MCF 10A (cell line): ENCODE measurements around the gene PPP2R5C. TPM values are rescaled to one million over a fixed set of nuclear protein-coding genes. Genes with fewer than 3 reads are reported as not detected.

Source experiments
- BruUV-seq: library from RNA; stranded (reverse); fragments of 400-500 nt; replicated peaks from 2 replicates; lab custom pipeline; 2021; lab: Mats Ljungman, UMichigan
- CTCF ChIA-PET: fragments of 300-600 bp; sonication (Branson Sonifier 250); formaldehyde crosslinking; extraction: SDS; loops from one replicate; lab custom pipeline; 2021; ENCODE audit warnings: antibody characterized with exemption, inconsistent platforms; lab: Yijun Ruan, JAX
- POLR2A ChIA-PET: fragments of 300-600, 350-650 bp; sonication (Branson Sonifier 250); formaldehyde crosslinking; extraction: SDS; loops from one replicate; lab custom pipeline; 2020; ENCODE audit warnings: antibody characterized with exemption, inconsistent platforms; lab: Yijun Ruan, JAX
- DNase-seq: peaks from one replicate; pipeline ENCODE4 v3.0.0-alpha.2; 2018; ENCODE audit not compliant: unreplicated experiment
- H3K27ac Mint-ChIP-seq: one replicate; pipeline ENCODE4 v1.8.0; 2022; ENCODE audit warnings: mild to moderate bottlenecking, low read depth, mixed read lengths; ENCODE audit not compliant: unreplicated experiment
- H3K27me3 Mint-ChIP-seq: one replicate; pipeline ENCODE4 v1.8.0; 2022; ENCODE audit warnings: mixed read lengths; ENCODE audit not compliant: insufficient read depth, unreplicated experiment
- H3K36me3 Mint-ChIP-seq: one replicate; pipeline ENCODE4 v1.8.0; 2022; ENCODE audit warnings: mild to moderate bottlenecking, moderate library complexity, mixed read lengths; ENCODE audit not compliant: insufficient read depth, unreplicated experiment
- H3K4me1 Mint-ChIP-seq: one replicate; pipeline ENCODE4 v1.8.0; 2022; ENCODE audit warnings: mixed read lengths; ENCODE audit not compliant: insufficient read depth, unreplicated experiment
- H3K4me3 Mint-ChIP-seq: one replicate; pipeline ENCODE4 v1.8.0; 2022; ENCODE audit warnings: mild to moderate bottlenecking, moderate library complexity, mixed read lengths; ENCODE audit not compliant: unreplicated experiment
- H3K9me3 Mint-ChIP-seq: one replicate; pipeline ENCODE4 v1.8.0; 2022; ENCODE audit warnings: mixed read lengths; ENCODE audit not compliant: unreplicated experiment
- CTCF ChIP-seq: fragments of 200-600 bp; IDR thresholded peaks from one replicate; pipeline ENCODE4 v1.8.0; 2022; ENCODE audit warnings: antibody characterized with exemption, mild to moderate bottlenecking; ENCODE audit not compliant: unreplicated experiment
- intact Hi-C: fragments of 100-400 bp; cut with micrococcal nuclease; formaldehyde crosslinking; loops from 2 replicates; pipeline ENCODE4 v1.14.1; 2022
- total RNA-seq: library from RNA; stranded (reverse); gene quantifications from 2 replicates; pipeline ENCODE4 v1.2.3, GENCODE V29; 2022

The PPP2R5C gene
- total RNA-seq, 1 experiment from 2014 or later: 118 TPM

- no TSS peak for BruUV-seq
- no peak for TF ChIP-seq CTCF
- POLR2A ChIA-PET: interaction anchor here (0.7 to 1.9 kb wide), 3 partner anchors 9 to 1040 kb away, joined by 3 to 6 read pairs (median 3); no protein-coding TSS in a partner anchor
- H3K4me1 Mint-ChIP-seq: peaks cover 19% of the 10 kb centered on the region
- H3K9me3 Mint-ChIP-seq: no peaks in the 10 kb centered on the region
- H3K36me3 Mint-ChIP-seq: peaks cover 21% of the 10 kb centered on the region
- CTCF ChIA-PET: interaction anchor here (1.0 to 2.3 kb wide), 3 partner anchors 9 to 84 kb away, joined by 3 to 10 read pairs (median 4); no protein-coding TSS in a partner anchor
- DNase-seq: no peak
- intact Hi-C loops: no loop called here
- H3K4me3 Mint-ChIP-seq: no peak overlapping the region
- peak overlapping the region; percentile 66 for H3K27ac Mint-ChIP-seq
- no peaks in the 10 kb centered on the region for H3K27me3 Mint-ChIP-seq
Measured at GRCh38 chr14:101814934-101815333, 53.4 kb downstream of the PPP2R5C start.

GRCh38 chr14:101815994-101816393, 54.5 kb downstream of the PPP2R5C start:
- intact Hi-C loops: no loop called here
- ChIA-PET POLR2A (interaction anchor here (0.6 to 1.9 kb wide), 3 partner anchors 8 to 1987 kb away, joined by 3 to 6 read pairs (median 3); no protein-coding TSS in a partner anchor), CTCF (interaction anchor here (1.0 kb wide), 1 partner anchor 8 kb away, joined by 3 read pairs; no protein-coding TSS in a partner anchor)
- Mint-ChIP-seq H3K9me3 (no peaks in the 10 kb centered on the region), H3K4me1 (peaks cover 17% of the 10 kb centered on the region), H3K4me3 (no peak overlapping the region), H3K27me3 (no peaks in the 10 kb centered on the region), H3K36me3 (peaks cover 19% of the 10 kb centered on the region), H3K27ac (no peak overlapping the region)
- DNase-seq: no peak
- no TSS peak for BruUV-seq
- no peak for TF ChIP-seq CTCF

DNA sequence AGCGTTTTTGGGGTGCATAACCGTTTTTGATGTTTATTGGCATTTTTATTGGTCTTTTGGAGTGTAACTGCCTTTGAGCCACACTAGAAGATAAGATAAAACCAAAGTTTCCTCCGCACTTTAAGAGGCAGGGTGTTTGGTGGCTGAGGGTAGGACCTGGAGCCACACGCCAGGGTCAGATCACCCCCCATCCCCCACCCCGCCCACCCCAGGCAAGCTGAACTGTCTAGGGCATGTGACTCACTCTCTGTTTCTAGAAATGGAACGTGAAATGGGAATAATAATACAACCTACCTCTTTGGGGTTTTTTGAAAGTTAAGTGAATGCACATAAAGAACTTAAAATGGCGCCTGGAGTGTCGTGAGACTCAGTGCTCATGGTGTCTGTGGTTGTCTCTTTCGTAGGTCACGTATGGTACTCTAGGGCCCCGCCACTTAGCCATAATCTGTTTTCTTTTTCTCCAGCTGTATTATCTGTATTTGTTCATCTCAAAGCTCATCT, 56.0 kb downstream of the PPP2R5C start:
- BruUV-seq: no TSS peak
- Mint-ChIP-seq H3K4me1 (peaks cover 6% of the 10 kb centered on the region), H3K4me3 (no peak overlapping the region), H3K9me3 (no peaks in the 10 kb centered on the region), H3K27ac (no peak overlapping the region), H3K27me3 (no peaks in the 10 kb centered on the region), H3K36me3 (peaks cover 28% of the 10 kb centered on the region)
- intact Hi-C loops: no loop called here
- DNase-seq: no peak
- ChIA-PET POLR2A (interaction anchor here (0.6 kb wide), 1 partner anchor 88 kb away, joined by 7 read pairs; no protein-coding TSS in a partner anchor), CTCF (interaction anchor here (1.1 kb wide), 1 partner anchor 46 kb away, joined by 3 read pairs; no protein-coding TSS in a partner anchor)
- no peak for TF ChIP-seq CTCF

DNA sequence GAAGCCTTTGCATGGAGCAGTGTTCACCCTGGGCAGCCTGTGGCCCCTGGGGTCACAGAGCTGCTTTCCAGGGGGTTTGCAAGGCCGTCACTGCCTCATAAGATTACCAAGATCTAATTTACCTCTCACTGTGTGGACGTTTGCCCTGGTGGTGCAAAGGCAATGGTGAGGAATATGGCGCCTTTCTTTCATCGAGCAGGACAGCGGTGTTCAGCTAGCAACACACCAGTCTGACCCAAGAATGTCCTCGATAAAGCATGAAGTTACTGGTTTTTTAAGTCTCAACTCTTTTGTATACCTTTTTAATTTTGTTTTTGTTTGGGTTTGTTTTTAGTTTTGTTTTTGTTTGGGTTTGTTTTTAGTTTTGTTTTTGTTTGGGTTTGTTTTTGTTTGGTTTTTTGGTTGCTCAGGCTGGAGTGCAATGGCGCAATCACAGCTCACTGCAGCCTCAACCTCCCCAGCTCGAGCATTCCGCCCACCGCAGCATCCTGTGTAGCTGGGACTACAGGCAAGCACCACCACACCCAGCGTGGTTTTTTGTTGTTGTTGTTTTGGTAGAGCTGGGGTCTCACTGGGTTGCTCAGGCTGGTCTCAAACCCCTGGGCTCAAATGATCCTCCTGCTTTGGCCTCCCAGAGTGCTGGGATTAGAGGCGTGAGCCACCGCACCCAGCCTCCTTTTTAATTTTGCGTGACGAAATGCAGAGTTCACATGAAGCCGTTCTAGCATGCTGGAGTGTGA, 57.9 kb downstream of the PPP2R5C start:
- POLR2A ChIA-PET: interaction anchor here (0.9 kb wide), 1 partner anchor 10 kb away, joined by 3 read pairs; no protein-coding TSS in a partner anchor
- no TSS peak for BruUV-seq
- peaks cover 30% of the 10 kb centered on the region for H3K36me3 Mint-ChIP-seq

More for the DNA sequence above, 57.9 kb downstream of the PPP2R5C start:
- CTCF ChIA-PET: interaction anchor here (0.6 kb wide), 1 partner anchor 111 kb away, joined by 4 read pairs; no protein-coding TSS in a partner anchor
- no peak for DNase-seq
- intact Hi-C loops: no loop called here
- H3K9me3 Mint-ChIP-seq: no peaks in the 10 kb centered on the region
- TF ChIP-seq CTCF: no peak
- no peaks in the 10 kb centered on the region for H3K27me3 Mint-ChIP-seq
- H3K4me1 Mint-ChIP-seq: peaks cover 1% of the 10 kb centered on the region
- no peak overlapping the region for H3K27ac Mint-ChIP-seq
- no peak overlapping the region for H3K4me3 Mint-ChIP-seq
